Peyer's patch (tissue), 4 donors: ENCODE measurements around the gene SEMA5A.

Experiments
- POLR2A ChIP-seq, 2 donors: fragments of 450-650 bp; IDR thresholded peaks; one replicate each; pipeline ENCODE4 v1.5.1; 2017; ENCODE audit warnings: antibody characterized with exemption in 2 of 2, mild to moderate bottlenecking in 2 of 2, moderate library complexity in 2 of 2
- TF ChIP-seq, protein P1 (sequence below), 6 experiments: fragments of 450-650 bp in 4 of 6; fragments of 200-600 bp in 2 of 6; sonication (generic) in 1 of 6; IDR thresholded peaks; one replicate each; pipeline ENCODE4 v1.5.1; 2017 to 2019; ENCODE audit warnings: antibody characterized with exemption in 6 of 6, mild to moderate bottlenecking in 3 of 6, moderate library complexity in 1 of 6

DNA sequence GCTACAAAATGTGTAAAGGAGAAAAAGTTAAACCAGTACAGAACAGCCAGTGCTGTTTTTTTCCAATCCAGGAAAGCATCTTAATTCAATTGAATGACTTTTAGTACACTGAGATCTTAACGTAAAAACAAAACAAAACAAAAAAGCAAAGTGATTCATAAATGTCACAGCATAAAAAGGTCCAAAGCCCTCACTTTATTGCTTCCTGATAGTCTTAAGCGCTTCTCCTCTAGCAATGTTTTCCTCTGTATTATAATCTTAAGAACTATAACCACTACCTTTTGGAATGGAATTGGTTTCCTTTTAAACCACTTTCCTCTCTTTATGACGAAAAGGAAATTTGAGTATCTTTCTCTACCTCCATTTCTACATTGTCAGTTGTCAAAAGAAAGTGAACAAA lies 91.4 kb downstream of the SEMA5A start:
- TF ChIP-seq POLR2A (IDR thresholded peaks at IDR 0.05): no peak
- TF ChIP-seq, protein P1, sequence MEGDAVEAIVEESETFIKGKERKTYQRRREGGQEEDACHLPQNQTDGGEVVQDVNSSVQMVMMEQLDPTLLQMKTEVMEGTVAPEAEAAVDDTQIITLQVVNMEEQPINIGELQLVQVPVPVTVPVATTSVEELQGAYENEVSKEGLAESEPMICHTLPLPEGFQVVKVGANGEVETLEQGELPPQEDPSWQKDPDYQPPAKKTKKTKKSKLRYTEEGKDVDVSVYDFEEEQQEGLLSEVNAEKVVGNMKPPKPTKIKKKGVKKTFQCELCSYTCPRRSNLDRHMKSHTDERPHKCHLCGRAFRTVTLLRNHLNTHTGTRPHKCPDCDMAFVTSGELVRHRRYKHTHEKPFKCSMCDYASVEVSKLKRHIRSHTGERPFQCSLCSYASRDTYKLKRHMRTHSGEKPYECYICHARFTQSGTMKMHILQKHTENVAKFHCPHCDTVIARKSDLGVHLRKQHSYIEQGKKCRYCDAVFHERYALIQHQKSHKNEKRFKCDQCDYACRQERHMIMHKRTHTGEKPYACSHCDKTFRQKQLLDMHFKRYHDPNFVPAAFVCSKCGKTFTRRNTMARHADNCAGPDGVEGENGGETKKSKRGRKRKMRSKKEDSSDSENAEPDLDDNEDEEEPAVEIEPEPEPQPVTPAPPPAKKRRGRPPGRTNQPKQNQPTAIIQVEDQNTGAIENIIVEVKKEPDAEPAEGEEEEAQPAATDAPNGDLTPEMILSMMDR (IDR thresholded peaks at IDR 0.05): no peak
